GM12873 (cell line): ENCODE measurements around the gene C1QTNF5.

Experiments
- TF ChIP-seq, protein P1 (sequence below): IDR thresholded peaks from 2 replicates; pipeline ENCODE4 v1.5.1; 2012; ENCODE audit warnings: low read depth, mild to moderate bottlenecking, moderate library complexity, low read length, control low read depth; ENCODE audit not compliant: insufficient read depth; ENCODE audit errors: missing control alignments

Gene C1QTNF5

DNA sequence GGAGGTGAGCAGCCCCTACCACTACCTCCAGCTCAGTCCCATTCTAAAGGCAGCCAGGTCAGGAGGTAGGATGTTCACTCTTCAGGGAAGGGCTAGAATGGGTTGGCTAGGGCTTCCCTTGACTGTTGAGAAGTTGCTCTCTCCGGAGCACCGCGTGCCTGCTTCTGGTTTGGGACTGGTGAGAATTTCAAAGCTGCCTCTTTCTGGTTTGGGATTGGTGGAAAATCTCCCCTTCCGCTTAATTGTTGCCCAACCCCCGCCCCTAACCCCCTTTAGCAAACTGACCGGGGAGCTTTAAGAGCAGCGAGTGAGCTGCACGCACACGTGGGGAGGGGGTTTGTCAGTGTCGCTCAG lies 40.1 kb upstream of the C1QTNF5 start:
- TF ChIP-seq, protein P1, sequence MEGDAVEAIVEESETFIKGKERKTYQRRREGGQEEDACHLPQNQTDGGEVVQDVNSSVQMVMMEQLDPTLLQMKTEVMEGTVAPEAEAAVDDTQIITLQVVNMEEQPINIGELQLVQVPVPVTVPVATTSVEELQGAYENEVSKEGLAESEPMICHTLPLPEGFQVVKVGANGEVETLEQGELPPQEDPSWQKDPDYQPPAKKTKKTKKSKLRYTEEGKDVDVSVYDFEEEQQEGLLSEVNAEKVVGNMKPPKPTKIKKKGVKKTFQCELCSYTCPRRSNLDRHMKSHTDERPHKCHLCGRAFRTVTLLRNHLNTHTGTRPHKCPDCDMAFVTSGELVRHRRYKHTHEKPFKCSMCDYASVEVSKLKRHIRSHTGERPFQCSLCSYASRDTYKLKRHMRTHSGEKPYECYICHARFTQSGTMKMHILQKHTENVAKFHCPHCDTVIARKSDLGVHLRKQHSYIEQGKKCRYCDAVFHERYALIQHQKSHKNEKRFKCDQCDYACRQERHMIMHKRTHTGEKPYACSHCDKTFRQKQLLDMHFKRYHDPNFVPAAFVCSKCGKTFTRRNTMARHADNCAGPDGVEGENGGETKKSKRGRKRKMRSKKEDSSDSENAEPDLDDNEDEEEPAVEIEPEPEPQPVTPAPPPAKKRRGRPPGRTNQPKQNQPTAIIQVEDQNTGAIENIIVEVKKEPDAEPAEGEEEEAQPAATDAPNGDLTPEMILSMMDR: no peak

DNA sequence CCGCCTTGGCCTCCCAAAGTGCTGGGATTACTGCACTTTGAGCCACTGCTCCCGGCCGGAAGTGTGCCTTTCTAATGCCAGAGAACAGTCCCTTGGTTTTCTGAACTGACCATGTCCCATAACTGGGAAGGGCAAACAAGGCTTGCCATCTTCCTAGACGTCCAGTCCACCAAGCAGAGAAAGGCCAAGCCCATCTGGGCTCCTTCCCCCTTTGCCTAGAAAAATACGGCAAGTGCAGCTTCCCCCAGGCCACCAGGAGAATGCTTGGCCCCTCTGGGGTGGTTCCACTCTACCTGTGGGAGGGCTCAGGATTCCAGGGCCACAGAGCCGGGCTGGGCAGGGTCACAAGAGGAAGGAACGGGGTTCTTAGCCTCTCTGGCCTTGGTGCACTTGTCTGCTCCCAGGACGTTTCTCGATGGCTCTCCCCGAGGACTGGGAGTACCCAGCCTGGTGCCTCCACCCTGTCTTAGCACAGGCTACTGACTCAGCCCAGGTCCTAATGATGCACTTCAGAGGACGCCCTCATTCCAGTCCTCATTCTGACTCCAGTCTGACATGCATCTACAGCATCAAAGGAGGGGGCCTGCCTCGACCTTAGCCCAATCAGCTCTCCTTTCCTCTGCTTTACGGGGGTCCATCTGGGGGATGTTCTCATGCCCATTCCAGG lies 39.6 kb upstream of the C1QTNF5 start:
- TF ChIP-seq, protein P1: no peak

DNA sequence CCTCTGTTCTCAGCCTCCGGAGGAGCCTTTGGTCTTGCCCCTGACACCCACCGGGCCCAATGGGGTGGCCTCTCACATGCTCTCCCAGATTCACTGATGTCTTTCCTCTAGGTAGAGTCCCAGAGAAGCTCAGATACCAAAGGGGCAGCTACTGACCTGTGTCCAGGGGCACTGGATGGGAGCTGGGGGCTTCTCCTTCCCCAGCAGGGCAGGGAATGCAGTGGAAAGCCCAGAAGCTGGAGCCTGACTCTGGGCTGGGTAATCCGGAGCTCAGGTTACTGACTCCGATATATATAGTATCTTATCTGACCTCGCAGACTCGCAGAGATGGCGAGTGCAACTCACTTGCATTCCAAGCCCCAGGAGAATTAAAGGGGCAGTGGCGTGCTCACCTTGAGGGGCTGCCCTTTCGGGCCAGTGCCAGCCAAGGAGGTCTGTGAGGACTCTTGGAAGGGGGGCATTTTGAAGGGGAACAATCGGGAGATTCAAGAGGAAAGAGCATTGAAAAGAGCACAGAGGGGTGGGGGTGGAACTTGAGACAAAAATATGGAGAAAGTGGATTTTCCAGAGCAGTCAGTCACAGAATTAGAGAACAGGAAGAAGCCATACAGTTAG lies 38.3 kb upstream of the C1QTNF5 start:
- TF ChIP-seq, protein P1: no peak

DNA sequence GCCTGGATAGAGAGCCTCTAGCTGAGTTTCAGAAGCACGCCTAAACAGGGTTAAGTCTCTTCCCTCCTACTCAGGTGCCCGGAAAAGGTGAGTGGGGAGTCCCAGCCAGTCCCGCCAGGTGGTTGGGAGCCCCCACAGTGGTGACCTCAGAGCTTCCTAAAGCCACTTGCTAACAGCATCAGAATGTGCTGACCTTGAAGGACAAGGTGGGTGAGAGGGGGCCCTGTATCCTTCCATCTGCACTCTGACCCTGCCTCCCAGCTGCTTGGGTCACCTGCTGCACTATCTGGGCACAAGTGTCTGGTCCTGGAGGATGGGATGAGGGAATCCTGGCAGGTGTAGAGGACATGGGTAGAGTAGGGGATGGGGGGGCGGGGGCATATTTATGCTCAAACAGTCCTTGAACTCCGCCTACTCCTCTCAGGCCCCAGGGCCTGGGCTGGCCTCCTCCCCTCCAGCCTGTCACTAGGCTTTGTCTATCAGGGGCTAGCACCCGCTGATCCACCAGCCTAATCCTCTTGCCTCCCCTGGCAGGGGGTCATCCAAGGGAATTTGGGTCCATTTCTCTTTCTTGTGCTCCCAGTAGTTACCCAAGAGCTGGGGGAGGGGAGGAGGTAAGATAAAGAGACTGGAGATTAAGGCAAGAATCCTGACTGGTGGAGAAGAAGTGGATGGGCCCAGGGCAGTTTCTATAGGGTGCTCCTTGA lies 37.4 kb upstream of the C1QTNF5 start:
- TF ChIP-seq, protein P1: no peak

DNA sequence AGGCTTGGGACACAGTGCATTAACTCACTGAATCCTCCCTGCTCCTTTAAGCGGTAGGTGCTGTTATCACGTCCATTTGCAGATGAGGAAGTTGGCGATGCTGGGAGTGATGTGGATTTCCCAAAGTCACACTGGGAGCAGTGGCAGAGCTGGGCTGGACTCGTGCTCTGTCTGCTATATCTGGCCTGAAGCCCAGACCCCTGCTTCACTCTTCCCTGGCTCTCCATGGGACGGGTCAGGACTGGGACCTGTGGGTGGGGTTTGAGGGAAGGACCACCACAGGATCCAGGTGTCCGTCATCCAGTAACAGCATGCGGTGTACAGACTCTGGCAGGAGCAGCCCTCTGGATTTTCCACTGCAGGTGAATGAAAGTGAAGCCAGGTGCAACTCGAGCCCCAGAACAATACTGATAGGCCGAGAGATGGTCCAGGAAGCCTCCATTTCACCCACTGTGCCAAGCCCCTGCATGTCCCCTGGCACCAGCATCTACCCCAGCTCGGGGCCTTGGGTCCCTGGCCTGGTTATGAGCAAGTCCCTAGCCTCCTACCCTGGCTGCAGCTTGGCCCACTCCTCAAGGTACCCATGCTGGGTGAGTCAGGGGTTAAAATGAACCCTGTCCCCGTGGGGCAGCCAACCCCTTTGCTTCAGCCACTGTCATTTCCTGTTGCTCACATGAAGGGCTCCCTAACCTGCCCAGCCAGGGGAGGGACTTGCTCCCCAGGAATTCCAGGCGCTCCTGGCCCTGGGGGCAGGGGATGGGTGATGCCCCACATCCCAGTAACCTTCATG lies 36.6 kb upstream of the C1QTNF5 start:
- TF ChIP-seq, protein P1: no peak

DNA sequence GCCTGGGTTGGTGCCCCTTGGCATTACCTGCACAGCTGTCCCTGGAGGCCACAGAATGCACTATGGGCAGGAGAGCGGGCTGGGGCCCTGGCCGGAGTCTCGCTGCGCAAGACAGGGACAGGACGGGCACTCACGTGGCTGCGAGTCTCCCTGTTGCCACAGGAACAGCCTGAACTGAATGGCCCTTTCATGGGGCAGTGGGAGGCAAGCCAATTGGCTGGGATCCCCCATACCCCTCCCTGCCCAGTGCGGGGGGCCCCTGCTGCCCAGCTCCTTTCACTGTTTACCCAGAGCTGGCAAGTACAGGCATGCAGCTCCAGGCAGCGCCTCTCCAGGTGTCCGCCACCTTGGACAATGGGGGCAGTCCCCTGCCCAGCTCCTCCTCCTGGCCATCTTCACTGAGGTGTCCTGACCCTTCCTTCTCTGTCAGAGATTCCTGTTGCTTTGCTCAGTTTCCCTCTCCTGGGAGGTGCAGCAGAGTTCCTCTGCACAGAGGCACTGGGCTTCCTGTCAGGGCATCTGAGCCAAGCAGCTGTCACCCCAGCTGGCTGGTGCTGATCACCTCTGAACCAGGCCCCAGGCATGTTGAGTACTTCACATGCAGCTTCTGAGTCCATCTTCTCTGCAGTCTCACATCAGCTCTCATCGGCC lies 35.6 kb upstream of the C1QTNF5 start:
- TF ChIP-seq, protein P1: no peak
